Midbrain (tissue), 1 donor: ENCODE results near the gene CTNNBIP1.
"Not testable (repeated sequence)": the region's sequence is repeated elsewhere in the genome, so short reads cannot be mapped to it uniquely, and the experiment has no call there.

ENCODE experiments used
- DNase-seq: peaks from one replicate; lab custom pipeline; 2025; lab: John Stamatoyannopoulos, UW

The CTNNBIP1 gene

DNA sequence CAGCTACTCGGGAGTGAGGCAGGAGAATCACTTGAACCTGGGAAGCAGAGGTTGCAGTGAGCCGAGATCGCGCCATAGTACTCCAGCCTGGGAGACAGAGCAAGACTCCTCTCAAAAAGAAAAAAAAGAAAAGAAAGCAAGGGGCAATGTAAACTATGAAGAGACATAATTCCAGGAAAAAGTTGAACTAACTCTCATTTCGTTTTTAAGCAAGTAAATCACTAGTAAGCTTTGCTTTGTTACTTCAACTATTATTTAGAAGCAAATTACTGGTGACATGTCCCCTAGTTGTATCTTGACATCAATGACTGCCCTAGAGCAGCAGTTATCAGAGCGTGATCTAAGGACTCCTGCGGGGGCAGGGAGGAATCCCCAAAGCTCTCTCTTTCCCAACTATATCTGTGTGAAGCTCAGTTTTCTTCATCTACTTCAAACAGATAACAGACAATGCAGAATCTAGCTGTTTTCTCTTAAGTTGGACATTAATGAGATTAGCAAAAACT, 105.0 kb downstream of the CTNNBIP1 start:
- no peak for DNase-seq

DNA sequence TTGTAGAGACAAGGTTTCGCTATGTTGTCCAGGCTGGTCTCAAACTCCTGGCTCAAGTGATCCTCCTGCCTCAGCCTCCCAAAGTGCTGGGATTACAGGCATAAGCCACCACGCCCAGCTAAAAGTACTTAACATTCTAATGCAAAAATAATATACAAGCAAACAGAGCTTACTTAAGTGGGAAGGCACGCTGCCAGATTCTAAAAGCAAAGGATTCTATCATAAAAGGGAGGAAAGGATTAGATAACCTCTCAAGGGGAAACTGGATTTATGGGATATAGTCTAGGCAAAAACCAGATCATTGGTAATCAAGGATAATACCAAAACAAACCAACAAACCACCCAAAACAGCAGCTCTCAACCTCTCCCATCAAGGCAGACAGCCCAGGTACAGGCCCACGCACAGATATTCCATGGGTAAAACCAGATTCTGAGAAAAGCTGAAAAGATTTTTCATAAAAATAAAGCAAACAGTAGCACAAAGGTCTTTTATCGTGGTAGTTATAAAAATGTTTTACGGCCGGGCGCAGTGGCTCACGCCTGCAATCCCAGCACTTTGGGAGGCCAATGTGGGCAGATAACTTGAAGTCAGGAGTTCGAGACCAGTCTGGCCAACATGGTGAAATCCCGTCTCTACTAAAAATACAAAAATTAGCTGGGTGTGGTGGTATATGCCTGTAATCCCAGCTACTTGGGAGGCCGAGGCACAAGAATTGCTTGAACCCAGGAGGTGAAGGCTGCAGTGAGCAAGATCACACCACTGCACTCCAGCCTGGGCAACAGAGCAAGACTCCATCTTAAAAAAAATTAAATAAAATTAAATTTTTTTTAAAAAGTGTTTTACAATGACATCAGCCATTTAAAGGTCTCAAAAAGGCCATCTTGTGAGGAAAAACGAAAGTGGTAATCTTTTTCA, 106.8 kb downstream of the CTNNBIP1 start:
- DNase-seq = not testable (repeated sequence)

DNA sequence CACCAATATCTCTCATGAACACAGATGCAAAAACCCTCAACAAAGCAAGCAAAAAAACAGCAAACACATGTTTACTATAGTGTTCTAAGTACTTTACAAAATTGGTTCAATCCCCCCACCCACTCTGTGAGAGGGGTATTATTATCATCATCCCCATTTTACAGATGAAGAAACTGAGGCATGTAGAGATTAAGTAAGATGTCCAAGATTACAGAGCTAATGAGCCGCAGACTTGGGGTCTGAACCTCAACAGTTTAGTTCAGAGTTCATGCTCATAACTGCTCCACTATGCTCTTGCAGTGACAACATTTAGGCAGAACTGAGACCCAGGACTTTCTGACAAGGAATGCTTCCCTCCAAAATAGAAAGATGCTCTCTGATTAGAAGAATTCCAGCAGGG, 108.2 kb downstream of the CTNNBIP1 start:
- no peak for DNase-seq
